GM19099 (cell line): ENCODE data around the gene UBE2QL1.

Source experiments
- POLR2A ChIP-seq: IDR thresholded peaks from 3 replicates; pipeline ENCODE4 v1.6.1; 2011; ENCODE audit warnings: low read depth; ENCODE audit not compliant: insufficient read length; ENCODE audit errors: extremely low read depth

The UBE2QL1 gene

DNA sequence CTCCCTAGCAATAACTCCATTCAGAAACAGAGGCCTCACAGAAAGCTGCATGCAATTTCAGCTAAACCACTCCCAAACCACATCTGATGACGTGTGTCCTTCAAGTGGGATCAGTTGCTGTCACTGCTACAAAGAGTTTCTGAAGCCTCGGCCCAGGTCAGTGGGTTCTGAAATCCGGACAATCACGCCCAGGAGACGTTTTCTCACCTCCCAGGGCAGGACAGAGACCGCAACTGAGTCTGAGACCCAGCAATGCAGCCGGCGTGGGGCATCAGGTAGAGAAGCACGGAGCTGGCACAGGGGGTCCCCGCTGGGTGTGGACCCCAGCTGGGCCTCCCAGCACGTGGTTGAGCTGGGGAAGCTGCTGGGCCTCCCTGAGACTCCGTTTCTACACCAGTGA lies 2.6 kb upstream of the UBE2QL1 start:
- TF ChIP-seq POLR2A = no peak

DNA sequence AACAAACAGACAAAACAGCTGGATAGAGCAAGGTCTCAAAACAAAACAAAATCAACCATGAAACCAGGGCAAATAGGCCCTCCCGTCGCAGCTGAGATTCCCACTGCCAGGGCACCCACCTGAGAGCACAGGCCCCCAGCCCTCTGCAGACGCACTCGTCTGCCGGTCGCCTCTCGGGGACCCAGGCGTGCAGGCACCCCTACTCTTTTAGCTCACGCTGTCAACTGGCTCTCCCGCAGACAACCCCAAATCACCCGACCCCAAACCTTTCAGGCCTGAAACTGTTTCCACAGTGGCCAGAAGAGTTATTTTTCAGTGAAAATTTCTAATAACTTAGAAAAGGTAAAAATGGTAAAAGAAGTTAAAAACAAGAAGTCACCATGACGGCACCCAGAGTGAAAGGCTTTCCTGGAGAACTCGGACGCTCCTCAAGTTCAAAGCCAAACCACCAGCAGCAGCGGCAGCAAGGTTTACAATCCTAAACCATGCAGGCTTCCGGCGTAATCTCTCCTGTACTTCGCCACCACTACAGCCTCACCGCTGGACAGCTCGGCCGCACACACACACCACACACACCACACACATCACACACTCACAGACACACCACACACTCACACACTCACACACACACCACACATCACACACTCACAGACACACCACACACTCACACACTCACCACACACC lies 1.9 kb upstream of the UBE2QL1 start:
- no peak for TF ChIP-seq POLR2A

DNA sequence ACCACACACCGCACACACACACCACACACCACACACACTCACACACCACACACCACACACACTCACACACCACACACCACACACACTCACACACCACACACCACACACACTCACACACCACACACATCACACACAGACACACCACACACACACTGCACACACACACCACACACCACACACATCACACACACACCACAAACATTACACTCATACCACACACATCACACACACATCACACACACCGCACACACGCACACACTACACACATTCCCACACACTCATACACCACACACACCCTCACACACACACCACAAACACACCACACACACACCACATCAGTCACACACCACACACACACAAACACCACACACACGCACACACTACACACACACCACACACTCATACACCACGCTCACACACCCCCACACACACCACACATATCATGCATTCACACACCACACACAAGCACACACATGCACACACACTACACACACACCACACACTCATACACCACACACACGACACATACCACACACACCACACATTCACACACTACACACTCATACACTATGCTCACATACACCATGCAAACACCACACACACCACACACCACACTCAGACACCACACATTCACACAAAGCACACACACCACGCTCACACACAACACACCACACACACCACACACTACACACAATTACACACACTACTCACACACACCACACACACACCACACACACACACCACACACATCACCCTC lies 1.1 kb upstream of the UBE2QL1 start:
- no peak for TF ChIP-seq POLR2A

DNA sequence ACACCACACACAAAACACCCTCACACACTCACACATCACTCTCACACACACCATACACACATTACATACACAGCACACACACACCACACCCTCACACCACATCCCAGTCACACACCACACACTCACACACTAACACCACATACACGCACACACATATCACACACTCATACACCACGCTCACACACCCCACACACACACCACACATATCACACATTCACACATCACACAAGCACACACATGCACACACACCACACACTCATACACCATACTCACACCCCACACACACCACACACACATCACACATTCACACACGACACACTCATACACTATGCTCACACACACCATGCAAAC lies 543 bp upstream of the UBE2QL1 start:
- TF ChIP-seq POLR2A = no peak

DNA sequence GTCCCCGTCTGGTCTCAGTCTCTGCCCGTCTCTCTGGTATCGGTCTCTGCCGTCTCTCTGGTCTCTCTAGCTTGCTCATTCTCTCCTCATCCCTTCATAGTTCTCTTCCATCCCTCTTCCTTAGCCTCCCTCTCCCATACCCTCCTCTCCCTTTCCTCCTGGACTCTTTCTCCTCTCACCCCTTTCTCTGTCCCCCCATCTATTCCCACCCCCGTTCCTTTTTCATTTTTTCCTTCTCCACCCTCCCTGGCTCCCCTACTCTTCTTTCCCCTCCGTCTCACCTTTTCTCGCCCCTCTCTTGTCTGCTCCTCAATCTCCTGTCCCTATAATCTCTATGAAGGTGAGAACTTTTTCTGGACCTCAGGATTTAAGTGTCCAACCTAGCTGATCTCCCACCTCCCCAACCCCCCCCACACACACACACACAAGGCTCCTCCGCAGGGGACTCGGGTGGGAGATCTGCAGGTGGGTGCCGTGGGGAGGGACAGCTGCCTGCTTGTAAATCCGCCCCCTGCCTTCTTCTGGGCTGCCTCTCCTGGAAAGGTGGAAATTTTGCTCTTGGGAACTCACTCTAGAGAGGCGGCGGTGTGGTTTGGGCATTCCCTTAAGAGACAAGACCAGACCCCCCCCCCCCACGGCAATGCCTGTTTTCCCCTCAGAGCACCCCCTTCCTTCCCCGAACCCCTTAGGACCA lies 953 bp downstream of the UBE2QL1 start:
- TF ChIP-seq POLR2A = no peak

DNA sequence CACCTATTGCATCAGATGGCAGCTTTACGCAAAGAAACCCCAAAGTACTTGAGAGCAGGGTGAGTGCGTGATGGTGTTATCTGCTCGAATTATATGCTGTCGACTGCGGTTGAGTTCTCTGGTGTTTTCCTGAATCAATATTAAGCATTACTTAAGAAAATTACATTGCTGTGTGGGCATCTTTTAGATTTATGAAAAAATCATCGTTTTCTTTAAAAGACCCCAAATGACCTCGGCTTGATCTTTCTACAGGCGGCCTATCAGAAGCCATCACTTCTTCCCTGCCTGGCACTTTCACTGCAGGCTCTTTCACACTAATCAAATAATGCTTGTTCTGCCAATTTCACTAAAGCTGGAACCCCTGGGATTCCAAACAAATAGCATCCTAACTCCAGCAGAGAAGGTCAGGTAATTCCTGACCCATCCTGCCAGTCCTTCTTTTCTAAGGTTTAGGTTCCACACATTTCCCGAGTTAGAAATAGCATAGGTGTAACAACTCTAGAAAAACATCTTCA lies 1.7 kb downstream of the UBE2QL1 start:
- TF ChIP-seq POLR2A = no peak

DNA sequence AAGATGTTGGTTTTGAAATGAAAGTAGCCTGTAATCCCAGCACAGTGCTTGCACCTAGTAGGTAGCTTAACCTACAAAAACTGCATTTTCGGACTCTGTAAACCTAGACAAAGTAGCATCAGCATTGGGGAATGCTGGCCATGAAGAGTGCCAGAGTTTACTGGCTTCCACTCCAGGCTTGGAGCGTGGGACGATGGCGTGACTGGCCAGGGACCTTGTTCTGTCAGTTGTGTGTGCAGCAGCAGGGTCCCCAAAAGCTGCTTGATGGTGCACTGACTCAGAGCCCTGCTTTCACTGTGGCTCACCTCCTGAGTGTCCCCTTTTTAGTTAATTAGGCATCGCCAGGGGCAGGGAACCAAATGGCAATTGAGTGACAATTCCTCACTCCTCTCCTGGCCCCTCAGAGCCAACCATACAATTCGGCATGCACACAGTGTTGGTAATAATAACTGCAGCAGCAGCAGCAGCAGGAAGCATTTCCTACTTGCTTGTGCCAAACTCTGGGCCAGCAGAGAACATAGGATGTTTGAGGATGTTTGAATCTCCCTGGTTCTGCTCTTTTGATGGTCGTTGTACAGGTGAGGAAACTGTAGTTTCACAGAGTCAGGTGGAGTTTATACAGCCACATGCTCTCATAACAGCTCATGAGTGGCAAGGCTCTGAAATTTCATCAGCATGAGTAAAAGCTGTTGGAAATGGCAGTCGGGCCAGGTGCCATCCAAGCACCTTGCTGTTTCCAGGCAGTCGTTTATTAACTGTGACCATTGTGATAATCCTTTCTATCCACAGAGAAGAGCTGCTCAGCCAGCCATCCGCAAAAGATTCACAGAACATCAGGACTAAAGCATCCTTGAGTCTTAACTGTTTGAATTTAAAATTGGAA lies 4.2 kb downstream of the UBE2QL1 start:
- TF ChIP-seq POLR2A = no peak

DNA sequence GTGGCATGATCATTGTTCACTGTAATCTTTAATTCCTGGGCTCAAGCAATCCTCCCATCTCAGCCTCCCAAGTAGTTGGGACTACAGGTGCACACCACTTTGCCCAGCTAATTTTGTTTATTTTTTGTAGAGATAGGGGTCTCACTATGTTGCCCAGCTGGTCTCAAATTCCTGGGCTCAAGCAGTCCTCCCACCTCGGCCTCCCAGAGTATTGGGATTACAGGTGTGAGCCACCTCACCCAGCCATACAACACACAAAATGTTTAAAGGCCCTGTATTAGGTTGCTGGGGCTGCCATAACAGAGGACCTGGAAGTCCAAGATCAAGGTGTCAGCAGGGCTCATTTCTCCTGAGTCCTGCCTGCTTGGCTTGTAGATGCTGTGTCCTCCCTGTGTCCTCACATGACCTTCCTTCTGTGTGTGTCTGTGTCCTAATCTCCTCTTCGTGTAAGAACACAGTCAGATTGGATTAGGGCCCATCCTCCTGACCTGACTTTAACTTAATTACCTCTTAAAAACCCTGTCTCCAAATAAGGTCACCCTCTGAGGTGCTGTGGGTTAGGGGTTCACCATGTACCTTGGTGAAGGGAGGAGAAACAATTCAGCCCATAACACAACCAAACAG lies 5.4 kb downstream of the UBE2QL1 start:
- TF ChIP-seq POLR2A = no peak

DNA sequence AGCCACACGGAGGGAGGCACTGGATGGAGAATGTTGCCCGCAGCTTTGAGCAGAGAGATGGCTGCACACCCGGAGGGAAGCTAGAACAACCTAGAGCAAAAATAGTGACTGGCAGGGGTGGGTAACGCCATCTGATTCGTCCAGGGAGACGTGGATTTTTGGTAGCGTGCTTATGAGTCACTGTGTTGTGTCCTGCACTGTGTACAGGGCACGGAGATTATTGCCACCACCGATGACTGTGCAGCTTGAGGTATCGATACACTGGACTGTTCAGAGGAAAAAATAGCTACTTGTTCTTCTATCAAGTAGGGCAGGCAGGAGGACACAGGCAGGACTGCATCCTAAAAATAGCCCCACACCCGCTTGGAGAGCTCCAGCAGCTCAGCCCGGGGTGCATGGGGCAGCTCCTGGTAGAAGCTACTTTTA lies 6.0 kb downstream of the UBE2QL1 start:
- no peak for TF ChIP-seq POLR2A

DNA sequence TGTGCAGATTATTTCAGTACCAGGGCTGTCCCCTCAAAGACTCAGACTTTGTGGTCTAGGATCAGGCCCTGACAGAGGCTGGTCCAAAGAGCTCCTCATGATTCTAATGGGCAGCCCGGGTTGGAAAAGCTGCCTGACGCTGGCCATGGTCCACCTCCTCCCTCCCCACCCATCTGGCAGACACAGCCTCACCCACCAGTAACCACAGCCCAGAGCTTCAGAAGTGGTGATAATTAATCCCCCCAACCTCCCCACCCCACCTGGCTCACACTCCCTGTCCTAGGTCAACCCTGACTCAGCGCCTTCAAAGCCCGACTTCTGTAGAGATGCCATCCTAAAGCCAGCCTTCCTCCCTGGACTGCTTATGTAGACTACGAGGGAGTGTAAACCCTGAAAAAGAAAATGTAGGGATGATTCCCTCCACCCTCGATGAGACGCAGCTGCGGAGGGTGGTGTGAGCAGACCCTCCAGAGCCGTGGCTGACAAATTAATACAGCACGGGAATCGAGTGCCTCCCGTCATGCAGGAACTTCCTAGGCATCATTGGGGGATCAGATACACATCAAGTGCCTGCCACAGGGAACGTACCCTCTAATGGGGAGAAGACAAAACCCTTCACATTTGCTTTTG lies 7.0 kb downstream of the UBE2QL1 start:
- TF ChIP-seq POLR2A = no peak

DNA sequence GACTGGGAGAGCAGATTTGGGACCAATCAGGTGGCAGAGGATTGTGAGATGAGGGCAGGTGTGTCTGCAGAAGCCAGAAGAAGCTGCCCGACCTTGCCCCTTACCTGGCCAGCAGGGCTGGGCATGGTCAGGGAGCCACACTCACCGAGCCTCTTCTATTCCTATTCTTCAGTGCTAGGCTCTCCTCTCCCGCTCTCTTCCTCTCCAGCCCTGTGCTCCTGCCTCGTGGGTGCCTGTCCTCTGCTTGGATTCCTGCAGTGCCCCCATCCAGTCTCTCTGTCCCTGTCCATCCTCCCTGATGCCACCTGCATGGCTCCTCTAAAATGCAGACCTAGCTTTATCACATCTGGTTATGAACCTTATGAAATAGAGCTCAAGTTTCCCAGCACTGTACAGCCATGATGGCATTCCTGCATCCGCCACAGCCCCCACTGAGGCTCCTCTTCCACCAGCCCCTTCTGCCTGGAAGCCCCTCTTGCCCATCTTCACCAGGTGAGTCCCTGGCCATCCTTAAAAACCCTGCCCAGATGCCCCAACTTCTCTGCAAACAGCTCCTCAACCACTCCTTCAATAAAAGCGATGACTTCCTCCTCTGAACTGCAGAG lies 8.2 kb downstream of the UBE2QL1 start:
- no peak for TF ChIP-seq POLR2A

DNA sequence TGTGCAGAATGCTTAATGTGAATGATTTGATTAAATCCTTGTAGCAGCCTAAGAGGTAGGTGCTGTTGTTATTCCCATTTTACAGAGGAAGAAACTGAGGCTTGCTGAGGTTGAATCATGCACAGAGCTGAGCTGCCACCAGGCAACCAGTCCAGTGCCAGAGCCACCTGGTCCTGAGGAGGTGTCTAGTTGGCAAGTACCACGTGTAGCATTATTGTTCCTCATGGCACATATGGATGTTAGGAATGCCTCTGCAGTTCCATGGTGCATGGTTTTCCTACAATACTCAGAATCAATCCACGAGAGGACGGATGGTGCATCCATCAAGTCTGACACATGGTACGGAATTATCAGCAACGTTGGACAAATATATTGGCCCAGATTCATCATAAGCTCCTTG lies 8.9 kb downstream of the UBE2QL1 start:
- TF ChIP-seq POLR2A = no peak

DNA sequence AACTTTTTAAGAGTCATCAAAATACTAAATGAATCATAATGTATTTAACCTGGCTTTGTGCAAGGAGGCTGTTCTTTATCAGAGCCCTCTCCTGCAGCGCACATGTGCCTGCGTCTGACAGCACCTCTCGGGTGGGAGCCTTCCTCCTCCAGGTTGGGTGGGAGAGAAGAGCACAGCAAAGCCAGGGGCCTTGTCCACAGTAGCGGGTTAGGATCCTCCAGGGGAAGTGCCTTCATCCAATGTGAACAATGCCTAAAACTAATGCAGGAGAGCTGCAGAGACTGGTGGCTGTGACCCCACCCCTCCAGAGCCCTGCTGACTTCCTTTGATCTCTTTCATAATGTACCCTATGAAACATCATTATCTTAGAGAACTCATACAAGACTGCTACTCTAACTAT lies 10.2 kb downstream of the UBE2QL1 start:
- TF ChIP-seq POLR2A = no peak
